Karpas-422 (cell line): ENCODE measurements around the gene GPR162. TPM values are rescaled to one million over a fixed set of nuclear protein-coding genes. Genes with fewer than 3 reads are reported as not detected.

ENCODE experiments used
- DNase-seq: peaks from one replicate; pipeline ENCODE4 v3.0.0-alpha.2; 2015
- H2AFZ ChIP-seq: fragments of 200-600 bp; sonication (generic); 2 replicates; pipeline ENCODE4 v1.6.1; 2014; ENCODE audit warnings: antibody characterized with exemption, low read length, mixed read lengths
- H3K27ac ChIP-seq: fragments of 200-600 bp; sonication (generic); 2 replicates; pipeline ENCODE4 v1.5.1; 2014; ENCODE audit warnings: mild to moderate bottlenecking, low read length, moderate library complexity
- H3K27me3 ChIP-seq: fragments of 200-600 bp; sonication (generic); 2 replicates; pipeline ENCODE4 v1.6.1; 2014; ENCODE audit warnings: low read length, mixed read lengths
- H3K36me3 ChIP-seq: fragments of 200-600 bp; sonication (generic); 2 replicates; pipeline ENCODE4 v1.6.1; 2014; ENCODE audit warnings: low read length, mixed read lengths; ENCODE audit not compliant: insufficient read depth
- H3K4me1 ChIP-seq: fragments of 200-600 bp; sonication (generic); 2 replicates; pipeline ENCODE4 v1.6.1; 2014; ENCODE audit warnings: mild to moderate bottlenecking, low read length, mixed read lengths
- H3K4me2 ChIP-seq: fragments of 200-600 bp; sonication (generic); 2 replicates; pipeline ENCODE4 v1.6.1; 2014; ENCODE audit warnings: low read length, low read depth, mild to moderate bottlenecking; ENCODE audit not compliant: poor library complexity, severe bottlenecking
- H3K4me3 ChIP-seq: fragments of 200-600 bp; sonication (generic); 2 replicates; pipeline ENCODE4 v1.5.1; 2014; ENCODE audit warnings: mild to moderate bottlenecking, antibody characterized with exemption, low read length, mixed read lengths
- H3K79me2 ChIP-seq: fragments of 200-600 bp; sonication (generic); 2 replicates; pipeline ENCODE4 v1.6.1; 2014; ENCODE audit warnings: mild to moderate bottlenecking, low read length, mixed read lengths
- H3K9ac ChIP-seq: fragments of 200-600 bp; sonication (generic); 2 replicates; pipeline ENCODE4 v1.6.0; 2014; ENCODE audit warnings: low read length
- H3K9me2 ChIP-seq: fragments of 200-600 bp; sonication (generic), shearing (Covaris generic); replicated peaks from 2 replicates; pipeline ENCODE4 v1.6.0; 2014; ENCODE audit warnings: mild to moderate bottlenecking, low read length, moderate library complexity; ENCODE audit not compliant: insufficient read depth
- H3K9me3 ChIP-seq: fragments of 300-700, 200-600 bp; sonication (generic); 2 replicates; pipeline ENCODE4 v1.6.1; 2014; ENCODE audit warnings: low read length, mixed read lengths
- H4K20me1 ChIP-seq: fragments of 200-600 bp; sonication (generic); 2 replicates; pipeline ENCODE4 v1.6.1; 2014; ENCODE audit warnings: mild to moderate bottlenecking, antibody characterized with exemption, low read length, low read depth; ENCODE audit not compliant: insufficient read depth
- total RNA-seq: library from RNA; depleted of rRNA; stranded (reverse); fragments of >200 nt; shearing (Covaris generic); gene quantifications from 2 replicates; pipeline ENCODE4 v1.2.3, GENCODE V29; 2014; ENCODE audit warnings: low replicate concordance

GPR162 gene
- total RNA-seq, 1 experiment from 2014 or later, result not detected

DNA sequence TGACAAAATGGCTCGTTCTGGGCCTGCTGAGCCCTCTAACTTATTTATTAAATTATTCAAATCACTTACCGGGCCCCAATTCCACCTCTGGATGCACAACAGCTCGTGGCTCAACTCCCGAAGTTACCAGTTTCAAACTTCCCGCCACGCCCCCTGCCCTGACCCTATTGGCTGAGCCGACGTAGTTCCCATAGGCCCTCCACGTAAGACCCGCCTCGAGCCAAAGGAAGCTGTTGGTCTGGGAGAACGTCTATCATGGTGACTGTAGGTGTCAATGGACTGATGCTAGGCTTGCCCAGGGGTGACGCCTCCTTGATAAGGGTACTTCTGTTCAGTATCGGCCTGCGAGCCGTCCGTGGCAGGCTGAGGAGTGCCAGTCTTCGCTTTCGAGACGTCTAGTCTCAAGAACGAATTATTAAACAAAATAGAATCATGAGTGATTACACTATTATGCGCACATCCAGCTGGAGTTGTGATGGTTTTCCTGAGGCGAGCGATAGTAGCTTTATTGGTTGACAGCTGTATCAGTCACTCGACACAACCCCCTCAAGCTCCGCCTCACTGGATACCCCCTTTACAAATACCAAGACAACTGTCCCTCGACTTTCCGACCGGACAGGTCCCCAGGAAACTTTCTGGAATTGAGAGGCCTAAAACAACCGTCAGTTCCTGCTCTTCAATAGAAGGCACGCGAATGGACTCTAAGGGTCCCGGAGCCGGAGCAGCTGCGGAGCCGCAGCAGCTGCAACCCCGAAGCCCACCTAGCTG lies 29.7 kb downstream of the GPR162 start, which contains the start of gene CDCA3:
Gene CDCA3 (minus strand): TSS at position 134 of the 768 bp plus-strand sequence. CDS start 334 bp downstream, outside the sequence.
- Histone ChIP-seq H4K20me1 (peaks cover 6% of the 10 kb centered on the region; the same call in 1 of the 2 replicates), H3K27ac (peak within 1 kb of the TSS; percentile 86), H2AFZ (peak within 1 kb of the TSS; percentile 6; the same call in 1 of the 2 replicates), H3K9me3 (no peaks in the 10 kb centered on the region), H3K9ac (peak within 1 kb of the TSS; percentile 88), H3K79me2 (peaks cover 52% of the 10 kb centered on the region), H3K4me2 (peak within 1 kb of the TSS; percentile 89), H3K27me3 (no peaks in the 10 kb centered on the region), H3K9me2 (no peaks in the 10 kb centered on the region), H3K4me3 (peak within 1 kb of the TSS; percentile 88), H3K36me3 (peaks cover 15% of the 10 kb centered on the region), H3K4me1 (peaks cover 51% of the 10 kb centered on the region)
- DNase-seq, result peak; percentile 99

DNA sequence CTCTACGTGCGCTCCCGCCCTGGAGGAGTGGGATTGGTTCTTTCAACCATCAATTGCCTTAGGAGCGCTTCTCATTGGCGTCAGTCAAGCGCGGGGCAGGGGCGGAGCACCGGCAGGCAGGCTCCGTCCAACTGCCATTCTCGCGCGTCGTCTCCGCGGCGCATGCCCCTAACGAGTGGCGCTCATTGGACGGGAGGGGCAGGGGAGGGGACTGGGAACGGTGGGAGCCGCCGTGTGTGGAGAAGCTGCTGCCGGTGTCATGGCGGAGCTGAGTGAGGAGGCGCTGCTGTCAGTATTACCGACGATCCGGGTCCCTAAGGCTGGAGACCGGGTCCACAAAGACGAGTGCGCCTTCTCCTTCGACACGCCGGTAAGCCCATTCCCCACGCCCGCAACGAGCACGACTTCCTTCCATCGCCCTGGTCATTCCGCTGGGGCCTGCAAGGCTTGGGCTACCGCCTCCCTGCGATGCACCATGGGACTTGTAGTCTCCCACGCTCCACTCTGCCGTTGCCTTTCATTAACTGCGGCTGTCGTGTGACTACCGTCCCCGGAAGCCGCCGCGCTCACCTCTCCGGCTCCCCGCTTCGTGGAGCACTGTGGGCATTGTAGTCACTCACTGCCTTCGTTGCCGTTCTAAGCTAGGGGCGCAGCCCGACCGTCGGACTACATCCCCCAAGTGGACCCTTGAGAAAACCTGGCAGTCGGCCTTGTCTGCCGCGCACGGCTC lies 30.5 kb downstream of the GPR162 start, which contains the start of gene USP5:
Gene USP5 (plus strand): TSS at position 230 of the 730 bp plus-strand sequence. CDS start 30 bp downstream, at position 260.
- Histone ChIP-seq H3K4me3 (peak within 1 kb of the TSS; percentile 90), H3K4me1 (peaks cover 46% of the 10 kb centered on the region), H4K20me1 (peaks cover 6% of the 10 kb centered on the region; the same call in 1 of the 2 replicates), H3K4me2 (peak within 1 kb of the TSS; percentile 89), H3K9me3 (no peaks in the 10 kb centered on the region), H2AFZ (peak within 1 kb of the TSS; percentile 6; the same call in 1 of the 2 replicates), H3K27ac (peak within 1 kb of the TSS; percentile 86), H3K27me3 (no peaks in the 10 kb centered on the region), H3K9me2 (no peaks in the 10 kb centered on the region), H3K79me2 (peaks cover 52% of the 10 kb centered on the region), H3K9ac (peak within 1 kb of the TSS; percentile 88), H3K36me3 (peaks cover 15% of the 10 kb centered on the region)
- DNase-seq, result peak; percentile 99

DNA sequence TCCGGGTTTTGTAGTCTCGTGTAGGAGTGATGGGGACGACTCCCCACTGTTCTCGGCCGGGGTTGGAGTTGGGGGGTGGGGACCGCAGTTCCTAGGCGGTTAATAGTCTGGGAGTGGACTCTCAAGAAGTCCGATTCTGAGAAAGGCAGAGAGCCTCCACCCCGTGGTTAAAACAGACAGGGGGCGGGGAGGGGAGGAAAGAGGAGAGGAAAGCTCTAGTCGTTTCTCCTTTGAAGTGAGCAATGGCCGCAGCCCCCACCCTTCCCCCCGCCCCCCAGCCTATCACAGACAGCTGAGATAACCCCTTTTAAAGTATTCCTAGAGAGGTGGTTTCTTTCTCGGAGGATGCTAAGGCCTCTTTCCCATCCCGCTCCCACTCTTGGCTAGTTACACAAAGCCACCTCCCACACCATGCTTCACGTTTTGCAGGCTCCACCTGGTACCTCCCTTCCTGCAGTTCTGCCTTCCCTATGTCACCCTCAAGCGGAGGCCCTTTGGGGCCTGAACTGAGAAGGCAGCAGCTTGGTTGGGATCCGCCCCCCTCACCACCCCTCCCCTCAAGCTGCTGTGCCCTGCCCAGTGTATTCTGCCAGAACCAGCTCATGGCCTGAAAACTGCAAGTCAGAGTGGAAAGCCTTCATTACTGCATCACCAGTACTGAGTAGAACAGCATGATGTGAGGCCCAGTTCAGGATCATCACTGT lies 31.2 kb downstream of the GPR162 start:
- DNase-seq, result peak; percentile 80
- H4K20me1 ChIP-seq, result peaks cover 6% of the 10 kb centered on the region; the same call in 1 of the 2 replicates
- no peaks in the 10 kb centered on the region for H3K9me2 ChIP-seq
- no peaks in the 10 kb centered on the region for H3K27me3 ChIP-seq
- H3K4me3 ChIP-seq, result peak overlapping the region; percentile 90
- peaks cover 40% of the 10 kb centered on the region for H3K4me1 ChIP-seq
- no peak overlapping the region for H2AFZ ChIP-seq
- H3K27ac ChIP-seq, result peak overlapping the region; percentile 58
- H3K4me2 ChIP-seq, result peak overlapping the region; percentile 82
- H3K79me2 ChIP-seq, result peaks cover 52% of the 10 kb centered on the region
- peak overlapping the region; percentile 76 for H3K9ac ChIP-seq
- peaks cover 20% of the 10 kb centered on the region for H3K36me3 ChIP-seq
- H3K9me3 ChIP-seq, result no peaks in the 10 kb centered on the region

DNA sequence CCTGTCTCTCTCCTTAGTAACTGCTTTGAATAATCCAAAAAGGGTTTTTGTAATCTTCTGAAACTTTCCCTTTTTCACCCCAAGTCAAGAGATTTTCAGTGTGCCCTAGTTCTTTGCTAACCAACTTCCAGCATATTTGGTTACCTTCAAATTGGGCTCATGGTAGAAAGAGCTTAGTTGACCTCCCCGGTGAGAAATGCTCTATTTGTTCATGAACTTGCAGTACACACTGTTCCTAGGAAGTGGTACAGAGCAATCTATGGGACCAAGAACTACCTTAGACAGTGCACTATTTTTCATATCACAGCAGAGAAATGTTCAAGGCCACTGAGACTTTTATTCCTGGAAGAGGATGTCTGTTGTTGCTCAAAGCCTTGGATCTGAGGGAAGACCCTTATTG lies 32.0 kb downstream of the GPR162 start:
- H3K4me2 ChIP-seq, result peak overlapping the region; percentile 82
- peaks cover 49% of the 10 kb centered on the region for H3K79me2 ChIP-seq
- H3K4me1 ChIP-seq, result peaks cover 37% of the 10 kb centered on the region
- no peak for DNase-seq
- H3K9me2 ChIP-seq, result no peaks in the 10 kb centered on the region
- H3K4me3 ChIP-seq, result peak overlapping the region; percentile 90
- peaks cover 6% of the 10 kb centered on the region; the same call in 1 of the 2 replicates for H4K20me1 ChIP-seq
- no peak overlapping the region for H2AFZ ChIP-seq
- H3K9ac ChIP-seq, result peak overlapping the region; percentile 76
- no peaks in the 10 kb centered on the region for H3K27me3 ChIP-seq
- peaks cover 20% of the 10 kb centered on the region for H3K36me3 ChIP-seq
- H3K27ac ChIP-seq, result peak overlapping the region; percentile 58
- no peaks in the 10 kb centered on the region for H3K9me3 ChIP-seq

DNA sequence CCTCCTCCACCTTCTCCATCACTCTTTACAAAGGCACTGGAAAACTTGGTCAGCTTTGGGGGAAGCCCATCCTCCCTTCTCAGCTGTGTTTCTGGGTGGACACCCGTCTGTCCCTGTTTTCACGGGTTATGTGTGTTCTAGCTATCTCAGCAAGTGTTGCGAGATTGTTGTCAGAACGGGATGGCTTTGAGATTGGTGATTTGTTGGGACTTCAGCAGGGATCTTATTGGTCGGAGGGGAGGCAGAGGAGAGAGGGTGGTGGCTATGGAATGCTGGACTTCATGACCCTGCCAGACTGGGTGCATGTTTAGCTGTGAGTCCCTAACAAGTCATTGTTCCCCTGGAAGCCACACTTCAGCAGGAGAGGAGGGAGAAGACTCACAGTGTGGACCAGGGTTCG lies 32.4 kb downstream of the GPR162 start:
- H3K27ac ChIP-seq, result peak overlapping the region; percentile 58; the same call in 1 of the 2 replicates
- DNase-seq, result no peak
- peak overlapping the region; percentile 90; the same call in 1 of the 2 replicates for H3K4me3 ChIP-seq
- H2AFZ ChIP-seq, result no peak overlapping the region
- no peaks in the 10 kb centered on the region for H3K9me3 ChIP-seq
- H3K9ac ChIP-seq, result peak overlapping the region; percentile 76
- H3K4me2 ChIP-seq, result peak overlapping the region; percentile 82
- H3K4me1 ChIP-seq, result peaks cover 33% of the 10 kb centered on the region
- H4K20me1 ChIP-seq, result peaks cover 6% of the 10 kb centered on the region; the same call in 1 of the 2 replicates
- H3K9me2 ChIP-seq, result no peaks in the 10 kb centered on the region
- peaks cover 46% of the 10 kb centered on the region for H3K79me2 ChIP-seq
- no peaks in the 10 kb centered on the region for H3K27me3 ChIP-seq
- H3K36me3 ChIP-seq, result peaks cover 19% of the 10 kb centered on the region

DNA sequence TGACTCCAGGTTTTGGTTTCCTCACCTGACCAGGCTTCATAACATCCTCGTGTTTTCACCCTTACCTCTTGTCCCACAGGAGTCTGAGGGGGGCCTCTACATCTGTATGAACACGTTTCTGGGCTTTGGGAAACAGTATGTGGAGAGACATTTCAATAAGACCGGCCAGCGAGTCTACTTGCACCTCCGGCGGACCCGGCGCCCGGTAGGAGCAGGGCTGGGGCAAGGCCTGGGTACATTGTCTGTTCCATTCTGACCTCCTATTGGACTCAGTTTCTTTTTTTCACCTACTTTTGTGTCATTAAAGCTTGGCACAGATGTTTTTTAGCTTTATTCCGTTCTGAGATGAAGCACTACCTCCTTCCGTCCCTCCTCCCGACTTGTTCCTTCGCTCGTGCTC lies 33.7 kb downstream of the GPR162 start:
- peaks cover 13% of the 10 kb centered on the region for H3K36me3 ChIP-seq
- no peak for DNase-seq

DNA sequence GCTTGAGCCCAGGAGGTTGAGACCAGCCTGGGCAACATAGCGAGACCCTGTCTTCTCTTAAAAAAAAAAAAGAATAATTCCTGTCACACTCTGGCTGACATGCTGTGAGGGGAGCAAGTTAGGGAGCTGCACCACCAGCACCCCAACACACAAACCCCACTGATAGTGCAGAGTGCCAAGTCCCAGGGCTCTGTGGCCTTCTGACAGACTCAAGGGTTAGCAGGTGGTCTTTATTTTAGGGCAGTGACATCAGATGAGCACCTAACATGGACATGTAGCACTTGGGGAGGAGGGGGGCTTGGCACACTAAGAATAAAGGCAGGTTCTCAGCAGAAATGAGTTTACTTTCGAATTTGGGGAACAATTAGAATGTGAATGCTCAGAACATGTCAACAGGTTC lies 37.2 kb downstream of the GPR162 start:
- peaks cover 3% of the 10 kb centered on the region; the same call in 1 of the 2 replicates for H4K20me1 ChIP-seq
- peaks cover 23% of the 10 kb centered on the region; the same call in 1 of the 2 replicates for H3K36me3 ChIP-seq

More for the DNA sequence above, 33.7 kb downstream of the GPR162 start:
- Histone ChIP-seq H3K4me3 (no peak overlapping the region), H3K9ac (no peak overlapping the region), H3K4me2 (no peak overlapping the region), H3K27me3 (no peaks in the 10 kb centered on the region), H3K4me1 (peaks cover 20% of the 10 kb centered on the region), H4K20me1 (peaks cover 6% of the 10 kb centered on the region; the same call in 1 of the 2 replicates), H3K27ac (no peak overlapping the region), H3K79me2 (peaks cover 33% of the 10 kb centered on the region), H3K9me3 (no peaks in the 10 kb centered on the region), H3K9me2 (no peaks in the 10 kb centered on the region), H2AFZ (no peak overlapping the region)

More for the DNA sequence above, 37.2 kb downstream of the GPR162 start:
- Histone ChIP-seq H3K27ac (no peak overlapping the region), H3K27me3 (no peaks in the 10 kb centered on the region), H3K4me2 (no peak overlapping the region), H3K4me1 (peaks cover 4% of the 10 kb centered on the region), H2AFZ (no peak overlapping the region), H3K9ac (no peak overlapping the region), H3K79me2 (peaks cover 15% of the 10 kb centered on the region), H3K9me2 (no peaks in the 10 kb centered on the region), H3K4me3 (no peak overlapping the region), H3K9me3 (no peaks in the 10 kb centered on the region)
- no peak for DNase-seq
